GM12878 (cell line): ENCODE data around the gene KAZN. TPM values are rescaled to one million over a fixed set of nuclear protein-coding genes. Genes with fewer than 3 reads are reported as not detected.

ENCODE experiments used
- ATAC-seq: fragments of 200-7000 bp; cut with Tn5 transposase; 3 replicates; pipeline ENCODE4 v1.9.1; 2020; ENCODE audit warnings: mild to moderate bottlenecking, moderate library complexity
- BruUV-seq: library from RNA; stranded (reverse); fragments of 400-500 nt; replicated peaks from 2 replicates; lab custom pipeline; 2021; lab: Mats Ljungman, UMichigan
- CTCF ChIA-PET: fragments of 300-600 bp; sonication (Branson Sonifier 250); formaldehyde crosslinking; extraction: SDS; loops from one replicate; lab custom pipeline; 2021; ENCODE audit warnings: inconsistent platforms; lab: Yijun Ruan, JAX
- POLR2A ChIA-PET: fragments of 350-600 bp; formaldehyde crosslinking; extraction: SDS; loops from one replicate; lab custom pipeline; 2021; ENCODE audit warnings: inconsistent platforms; lab: Charles Lee
- RAD21 ChIA-PET: fragments of 300-600 bp; sonication (Branson Sonifier 250); formaldehyde crosslinking; loops from one replicate; lab custom pipeline; 2023; ENCODE audit warnings: antibody characterized with exemption; ENCODE audit not compliant: unreplicated experiment; lab: Charles Lee
- SMC1A ChIA-PET: fragments of 300-600 bp; sonication (Branson Sonifier 250); formaldehyde crosslinking; loops from one replicate; lab custom pipeline; 2023; ENCODE audit not compliant: unreplicated experiment, uncharacterized antibody; lab: Charles Lee
- DNase-seq: peaks from one replicate; pipeline ENCODE4 v3.0.0-alpha.2; 2011; ENCODE audit warnings: low read depth, low spot score
- FAIRE-seq: peaks from 3 replicates; lab custom pipeline; 2011; peaks lifted over from hg19 to GRCh38; lab: Jason Lieb, UNC
- H2AFZ ChIP-seq: 2 replicates; pipeline ENCODE4 v1.6.0; 2011; ENCODE audit warnings: low read depth, low read length, control low read depth; ENCODE audit not compliant: control insufficient read depth
- H3K27ac ChIP-seq: 2 replicates; pipeline ENCODE4 v1.5.1; 2011; ENCODE audit warnings: control low read depth; ENCODE audit not compliant: control insufficient read depth, insufficient read depth
- H3K27me3 ChIP-seq, 2 experiments: replicated peaks in 1 of 2; 2 replicates each; pipeline versions ENCODE4 v1.6.0 to v1.6.1; 2011; ENCODE audit warnings: low read length in 1 of 2; ENCODE audit not compliant: control insufficient read depth in 2 of 2, insufficient read depth in 2 of 2
- H3K36me3 ChIP-seq, 2 experiments: 2 replicates each; pipeline ENCODE4 v1.5.1; 2011; ENCODE audit warnings: low read length in 1 of 2; ENCODE audit not compliant: control insufficient read depth in 2 of 2, insufficient read depth in 2 of 2
- H3K4me1 ChIP-seq: 2 replicates; pipeline ENCODE4 v1.6.1; 2011; ENCODE audit warnings: mild to moderate bottlenecking, low read length, moderate library complexity, mixed read lengths; ENCODE audit not compliant: control insufficient read depth, insufficient read depth
- H3K4me2 ChIP-seq: 2 replicates; pipeline ENCODE4 v1.6.0; 2011; ENCODE audit warnings: control low read depth; ENCODE audit not compliant: control insufficient read depth, insufficient read depth
- H3K4me3 ChIP-seq: fragments of 200-600 bp; sonication (generic); 2 replicates; pipeline ENCODE4 v1.5.1; 2016
- H3K79me2 ChIP-seq: 2 replicates; pipeline ENCODE4 v1.6.0; 2011; ENCODE audit warnings: low read length; ENCODE audit not compliant: control insufficient read depth, insufficient read depth
- H3K9ac ChIP-seq: 2 replicates; pipeline ENCODE4 v1.8.0; 2011; ENCODE audit warnings: low read length, control low read depth, mixed read lengths; ENCODE audit not compliant: control insufficient read depth, insufficient read depth
- H3K9me3 ChIP-seq: replicated peaks from 3 replicates; pipeline ENCODE4 v1.5.1; 2011; ENCODE audit warnings: mild to moderate bottlenecking, low read length; ENCODE audit not compliant: control insufficient read depth, insufficient read depth
- H4K20me1 ChIP-seq: 2 replicates; pipeline ENCODE4 v1.6.0; 2011; ENCODE audit not compliant: control insufficient read depth, insufficient read depth
- ATF3 ChIP-seq: IDR thresholded peaks from 2 replicates; pipeline ENCODE4 v1.6.1; 2011; ENCODE audit warnings: low read depth, mild to moderate bottlenecking, low read length, moderate library complexity, borderline replicate concordance; ENCODE audit errors: extremely low read depth
- BCLAF1 ChIP-seq: fragments of 450-650 bp; IDR thresholded peaks from 2 replicates; pipeline ENCODE4 v1.6.1; 2017; ENCODE audit warnings: antibody characterized with exemption, mild to moderate bottlenecking, moderate library complexity
- CHD1 ChIP-seq: IDR thresholded peaks from 2 replicates; pipeline ENCODE4 v1.6.1; 2012; ENCODE audit warnings: low read depth, low read length, improper control_type of control experiment
- E2F4 ChIP-seq: IDR thresholded peaks from 2 replicates; pipeline ENCODE4 v1.6.1; 2012; ENCODE audit warnings: low read depth, low read length, improper control_type of control experiment
- EP300 ChIP-seq, 2 experiments: fragments of 150-350 bp in 1 of 2; IDR thresholded peaks; 2 replicates each; pipeline ENCODE4 v1.6.1; 2011 to 2012; ENCODE audit warnings: low read depth in 2 of 2, low read length in 2 of 2, borderline replicate concordance in 1 of 2, improper control_type of control experiment in 1 of 2, inconsistent platforms in 1 of 2; ENCODE audit not compliant: control insufficient read depth in 1 of 2
- JUNB ChIP-seq: IDR thresholded peaks from 2 replicates; pipeline ENCODE4 v1.6.1; 2016; ENCODE audit warnings: antibody characterized with exemption, mild to moderate bottlenecking
- MEF2A ChIP-seq: IDR thresholded peaks from 2 replicates; pipeline ENCODE4 v1.6.1; 2011; ENCODE audit warnings: low read depth, mild to moderate bottlenecking, low read length, moderate library complexity; ENCODE audit not compliant: insufficient read depth
- POU2F2 ChIP-seq: IDR thresholded peaks from 3 replicates; pipeline ENCODE4 v1.6.1; 2011; ENCODE audit warnings: low read depth, mild to moderate bottlenecking, low read length, borderline replicate concordance
- RAD21 ChIP-seq: IDR thresholded peaks from 2 replicates; pipeline ENCODE4 v1.6.1; 2011; ENCODE audit warnings: mild to moderate bottlenecking, low read depth, low read length, moderate library complexity; ENCODE audit not compliant: insufficient read depth
- ZNF384 ChIP-seq: IDR thresholded peaks from 2 replicates; pipeline ENCODE4 v1.6.1; 2012; ENCODE audit warnings: low read depth, mild to moderate bottlenecking, low read length, improper control_type of control experiment, borderline replicate concordance
- ZZZ3 ChIP-seq: IDR thresholded peaks from 2 replicates; pipeline ENCODE4 v1.6.1; 2011; ENCODE audit warnings: low read depth; ENCODE audit not compliant: control insufficient read depth, insufficient read length
- WGBS: methylation state at CpG from one replicate; pipeline ENCODE4 v1.1.6; 2016; ENCODE audit warnings: low lambda C conversion rate; ENCODE audit not compliant: insufficient replicate concordance, insufficient coverage; ENCODE audit errors: missing lambda C conversion rate; 5-methylcytosine and 5-hydroxymethylcytosine counted together
- in situ Hi-C: fragments of 300-500 bp; cut with MboI; formaldehyde crosslinking; loops from 9 replicates; pipeline ENCODE4 v1.14.3; 2018; ENCODE audit warnings: mixed read lengths
- intact Hi-C: fragments of 100-400 bp; cut with micrococcal nuclease; formaldehyde crosslinking; loops from one replicate; pipeline ENCODE4 v1.14.2; 2022; ENCODE audit not compliant: unreplicated experiment
- polyA plus RNA-seq, 11 experiments: library from polyadenylated mRNA; depleted of rRNA in 4 of 11; unstranded in 6 of 11; stranded (reverse) in 5 of 11; fragments of >200 nt; fragmentation: Nextera tagmentation in 4 of 11; fragmentation: Illumina TruSeq in 1 of 11; extraction: Ambion mirVana in 4 of 11; extraction: Trizol in 1 of 11; gene quantifications; 1 replicate in 1 of 11; 2 replicates in 10 of 11; pipeline versions ENCODE4 v1.2.1 to v1.2.3, GENCODE V29; 2011 to 2016; ENCODE audit warnings: inconsistent platforms in 2 of 11, missing spikeins in 2 of 11, low read depth in 1 of 11
- total RNA-seq, 4 experiments: library from RNA; depleted of rRNA in 3 of 4; stranded (reverse); fragments of >200 nt in 3 of 4; fragmentation: Illumina TruSeq in 1 of 4; extraction: Trizol in 1 of 4; gene quantifications; 2 replicates each; pipeline versions ENCODE4 v1.2.1 to v1.2.3, GENCODE V29; 2013 to 2021

KAZN gene
- total and polyA plus RNA-seq, 10 of the 15 experiments (the other 5 are each of a cell fraction or from before 2014, with no cell fraction given): 0.72 to 4.0 (median 1.2) TPM

- no peak overlapping the region for H3K4me3 ChIP-seq
- no peaks in the 10 kb centered on the region; a peak in 1 of 4 replicates for H3K27me3 ChIP-seq
- ATAC-seq (no peak), DNase-seq (no peak), FAIRE-seq (no peak)
- H3K36me3 ChIP-seq: no peaks in the 10 kb centered on the region
- ChIA-PET CTCF (interaction anchor here (0.6 kb wide), 1 partner anchor 10 kb away, joined by 3 read pairs; no protein-coding TSS in a partner anchor), RAD21 (interaction anchor here (1.7 kb wide), 1 partner anchor 23 kb away, joined by 4 read pairs; no protein-coding TSS in a partner anchor), SMC1A (interaction anchor here (0.5 to 1.4 kb wide), 2 partner anchors 22 to 339 kb away, joined by 3 read pairs; no protein-coding TSS in a partner anchor), POLR2A (no interaction called here)
- no TSS peak for BruUV-seq
- H4K20me1 ChIP-seq: no peaks in the 10 kb centered on the region
- no peak overlapping the region for H3K4me2 ChIP-seq
- in situ Hi-C loops: no loop called here
- TF ChIP-seq BCLAF1 (no peak), CHD1 (no peak), E2F4 (no peak), JUNB (no peak), POU2F2 (no peak), MEF2A (no peak), ATF3 (no peak), EP300 (IDR thresholded peaks at IDR 0.05; ENCODE audit: borderline replicate concordance in 1 of 2, control insufficient read depth in 1 of 2, low read depth in 2 of 2, low read length in 2 of 2) (no peak), ZNF384 (no peak), RAD21 (no peak), ZZZ3 (no peak)
- no peak overlapping the region for H3K9ac ChIP-seq
- WGBS: 0% methylated on average over 2 of the region's 2 CpGs
- no peaks in the 10 kb centered on the region for H3K79me2 ChIP-seq
- H3K27ac ChIP-seq: no peak overlapping the region
- H2AFZ ChIP-seq: no peak overlapping the region
- intact Hi-C loops: no loop called here
- no peaks in the 10 kb centered on the region for H3K4me1 ChIP-seq
- no peaks in the 10 kb centered on the region for H3K9me3 ChIP-seq
Measured at GRCh38 chr1:15075817-15076216, 477.3 kb downstream of the KAZN start.
